GM18909 (cell line): ENCODE results near the gene RIPK1.
"Not testable (repeated sequence)": the region's sequence is repeated elsewhere in the genome, so short reads cannot be mapped to it uniquely, and the experiment has no call there.

Experiments
- ATAC-seq: cut with Tn5 transposase; IDR thresholded peaks from one replicate; pipeline ENCODE4 v1.9.1; 2021; ENCODE audit warnings: mild to moderate bottlenecking; ENCODE audit not compliant: unreplicated experiment, poor library complexity

Gene RIPK1

DNA sequence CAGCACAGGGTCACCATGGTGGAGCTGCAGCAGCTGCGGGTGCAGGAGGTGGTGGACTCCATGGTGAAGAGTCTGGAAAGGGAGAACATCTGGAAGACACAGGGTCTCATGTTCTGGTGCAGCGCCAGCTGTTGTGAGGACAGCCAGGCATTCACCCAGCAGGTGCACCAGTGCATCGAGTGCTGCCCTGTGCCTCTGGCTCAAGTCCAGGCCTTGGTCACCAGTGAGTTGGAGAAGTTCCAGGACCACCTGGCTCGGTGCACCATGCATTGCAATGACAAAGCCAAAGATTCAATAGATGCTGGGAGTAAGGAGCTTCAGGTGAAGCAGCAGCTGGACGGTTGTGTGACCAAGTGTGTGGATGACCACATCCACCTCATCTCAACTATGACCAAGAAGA lies 22.9 kb upstream of the RIPK1 start:
- no peak for ATAC-seq

DNA sequence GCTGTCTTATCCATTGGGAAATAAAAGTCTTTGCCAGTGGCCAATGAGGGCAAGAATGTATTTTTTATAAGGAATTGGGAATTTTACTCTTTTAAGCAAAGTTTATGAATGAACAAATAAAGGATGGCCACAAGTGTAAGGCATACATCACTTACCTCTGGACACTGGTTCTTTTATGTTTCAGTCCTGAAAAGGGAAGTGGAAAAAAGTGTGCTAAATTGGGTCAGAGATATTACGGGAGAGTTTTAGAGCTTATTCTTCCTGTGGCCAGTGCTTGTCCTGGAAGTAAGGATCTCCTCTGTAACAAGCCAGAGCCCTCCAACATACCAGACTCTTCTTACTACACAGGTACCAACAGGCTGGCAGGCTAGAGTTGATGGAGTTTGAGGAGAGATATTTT lies 22.5 kb upstream of the RIPK1 start:
- ATAC-seq: no peak

DNA sequence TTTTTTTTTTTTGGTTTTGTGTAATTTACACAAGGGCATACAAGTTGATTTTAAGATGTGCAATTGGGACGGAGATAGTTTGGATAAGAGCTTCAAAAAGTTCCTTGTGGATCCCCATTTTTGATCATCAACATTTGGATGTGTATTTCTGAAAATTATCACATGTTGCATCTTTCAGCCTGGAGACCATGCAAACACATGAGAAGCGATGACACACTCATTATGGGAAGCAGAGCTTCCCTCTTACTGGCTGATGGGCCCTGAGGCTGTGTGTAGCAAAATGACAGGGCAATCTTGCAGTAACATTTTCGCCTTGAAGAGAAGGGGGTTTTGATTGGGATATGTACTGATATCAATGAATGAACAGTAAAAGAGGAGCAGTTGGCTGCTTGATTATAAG lies 22.0 kb upstream of the RIPK1 start:
- no peak for ATAC-seq

DNA sequence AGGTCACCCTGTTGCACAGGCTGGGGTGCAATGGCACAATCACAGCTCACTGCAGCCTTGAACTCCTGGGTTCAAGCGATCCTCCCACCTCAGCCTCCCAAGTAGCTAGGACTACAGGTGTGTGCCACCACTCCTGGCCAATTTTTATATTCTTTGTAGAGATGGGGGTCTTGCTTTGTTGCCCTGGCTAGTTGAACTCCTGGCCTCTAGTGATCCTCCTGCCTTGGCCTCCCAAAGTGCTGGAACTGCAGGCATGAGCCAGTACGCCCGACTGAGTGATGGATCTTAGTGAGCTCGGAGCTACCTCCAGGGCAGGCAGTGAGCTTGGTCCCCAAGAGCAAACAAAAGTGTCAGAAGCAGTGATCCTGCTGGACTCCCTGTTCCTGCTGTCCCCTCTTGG lies 20.3 kb upstream of the RIPK1 start:
- ATAC-seq: not testable (repeated sequence)

DNA sequence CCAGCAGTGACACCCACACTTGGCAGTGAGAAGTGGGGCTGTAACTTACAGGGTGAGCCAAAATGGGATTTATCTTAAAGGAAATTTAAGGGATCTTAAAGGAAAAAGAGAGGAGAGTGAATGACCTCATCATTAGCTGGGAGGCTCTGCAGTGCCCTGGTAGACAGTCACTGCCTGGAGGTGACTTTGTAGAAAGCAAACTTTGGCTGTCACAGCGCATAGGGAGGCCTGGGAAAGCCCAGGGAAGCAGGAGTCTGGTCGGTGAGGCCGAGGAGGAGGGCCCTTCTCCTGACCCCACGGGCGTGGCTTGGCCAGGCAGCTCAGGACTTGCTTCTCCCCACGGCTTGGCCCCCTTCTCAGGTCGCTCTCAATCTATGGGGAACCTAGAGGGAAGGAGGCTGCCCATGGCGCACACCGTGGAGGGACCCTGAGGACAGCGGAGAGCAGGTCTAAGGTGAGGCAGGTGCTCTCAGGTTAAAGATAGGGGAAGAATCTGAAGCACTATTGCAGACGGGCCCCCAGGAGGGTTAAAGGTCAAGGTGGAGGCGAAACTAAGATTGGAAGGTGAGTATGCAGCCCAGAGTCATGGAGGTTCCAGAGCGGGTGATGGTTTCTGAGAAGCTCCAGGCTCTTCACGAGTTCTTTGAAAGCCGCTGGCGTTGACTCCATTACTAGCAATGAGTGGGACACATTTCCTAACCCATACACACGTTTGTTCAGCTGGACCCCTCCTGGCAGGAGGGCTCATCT lies 15.6 kb upstream of the RIPK1 start:
- no peak for ATAC-seq

DNA sequence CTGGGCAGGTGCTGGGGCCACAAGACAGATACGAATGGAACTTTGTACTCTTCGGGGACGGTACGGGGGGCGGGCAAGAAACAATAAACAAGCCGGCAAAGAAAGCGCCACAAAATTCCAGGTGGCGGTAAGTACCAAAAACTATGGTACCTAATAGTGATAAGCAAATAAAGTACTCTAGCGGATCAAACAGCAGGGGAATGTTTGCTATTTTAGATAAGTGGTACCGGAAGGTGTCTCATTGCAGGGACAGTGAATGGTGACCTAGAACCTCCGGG lies 15.1 kb upstream of the RIPK1 start:
- no peak for ATAC-seq

DNA sequence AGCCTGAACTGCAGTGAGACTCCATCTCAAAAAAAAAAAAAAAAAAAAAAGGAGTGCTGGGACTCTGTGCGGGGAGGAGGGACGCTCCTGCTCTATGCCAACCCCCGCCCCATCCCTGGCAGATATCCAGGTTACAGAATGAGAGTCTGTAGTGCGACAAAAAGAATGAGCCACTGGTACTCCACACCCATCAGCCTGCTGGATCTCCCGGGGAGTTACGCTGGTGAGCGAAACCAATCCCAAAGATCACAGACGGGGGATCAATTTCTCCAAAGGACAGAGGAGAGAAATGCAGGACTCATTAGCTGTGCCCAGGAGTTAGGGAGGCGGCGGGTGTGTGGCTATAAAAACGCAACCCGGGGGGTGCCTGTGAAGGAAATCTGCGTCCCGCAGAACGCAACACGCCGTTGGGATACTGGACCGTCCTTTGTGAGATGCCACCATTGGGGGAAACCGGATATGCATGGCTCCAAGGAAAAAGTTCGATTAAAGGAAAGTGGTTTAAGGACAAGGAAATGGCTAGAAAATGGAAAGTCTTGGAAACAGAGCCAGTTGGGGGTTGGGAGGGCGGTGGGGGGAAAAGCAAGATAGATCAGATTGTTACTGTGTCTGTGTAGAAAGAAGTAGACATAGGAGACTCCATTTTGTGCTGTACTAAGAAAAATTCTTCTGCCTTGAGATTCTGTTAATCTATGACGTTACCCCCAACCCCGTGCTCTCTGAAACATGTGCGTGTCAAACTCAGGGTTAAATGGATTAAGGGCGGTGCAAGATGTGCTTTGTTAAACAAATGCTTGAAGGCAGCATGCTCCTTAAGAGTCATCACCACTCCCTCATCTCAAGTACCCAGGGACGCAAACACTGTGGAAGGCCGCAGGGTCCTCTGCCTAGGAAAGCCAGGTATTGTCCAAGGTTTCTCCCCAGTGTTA lies 13.8 kb upstream of the RIPK1 start:
- not testable (repeated sequence) for ATAC-seq

DNA sequence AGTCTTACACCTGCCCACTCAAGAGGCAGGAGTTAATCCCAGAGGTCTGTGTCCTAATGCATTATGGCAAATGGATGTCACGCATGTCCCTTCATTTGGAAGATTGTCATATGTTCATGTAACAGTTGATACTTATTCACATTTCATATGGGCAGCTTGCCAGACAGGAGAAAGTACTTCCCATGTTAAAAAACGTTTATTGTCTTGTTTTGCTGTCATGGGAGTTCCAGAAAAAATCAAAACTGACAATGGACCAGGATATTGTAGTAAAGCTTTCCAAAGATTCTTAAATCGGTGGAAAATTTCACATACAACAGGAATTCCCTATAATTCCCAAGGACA lies 13.2 kb upstream of the RIPK1 start:
- not testable (repeated sequence) for ATAC-seq

DNA sequence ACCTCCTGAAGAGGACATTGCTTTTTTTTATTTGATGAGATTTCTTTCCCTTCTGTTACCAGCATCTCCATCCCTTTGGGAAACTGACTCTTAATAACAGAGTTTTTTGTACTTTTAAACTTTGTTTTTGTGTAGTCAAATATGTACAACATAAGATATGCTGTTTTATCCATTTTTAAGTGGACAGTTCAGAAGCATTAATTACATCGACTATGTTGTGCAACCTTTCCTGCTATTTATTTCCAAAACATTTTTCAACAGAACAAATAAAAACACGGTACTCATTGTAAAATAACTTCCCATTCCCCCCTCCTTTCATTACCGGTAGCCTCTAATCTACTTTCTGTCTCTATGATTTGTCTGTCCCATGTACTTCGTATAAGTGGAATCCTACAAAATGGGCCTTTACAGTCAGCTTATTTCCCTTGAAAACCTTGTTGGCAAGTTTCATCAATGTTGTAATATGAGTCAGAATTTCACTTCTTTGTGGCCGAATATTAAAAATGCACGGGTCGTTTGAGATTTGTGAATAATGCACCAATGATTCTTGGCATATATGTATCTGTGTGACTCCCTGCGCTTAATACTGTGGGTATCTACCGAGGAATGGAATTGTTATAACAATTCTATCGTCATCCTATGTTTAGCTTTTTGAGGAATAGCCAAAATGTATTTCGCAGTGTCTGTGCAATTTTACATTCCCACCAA lies 11.1 kb upstream of the RIPK1 start:
- no peak for ATAC-seq

DNA sequence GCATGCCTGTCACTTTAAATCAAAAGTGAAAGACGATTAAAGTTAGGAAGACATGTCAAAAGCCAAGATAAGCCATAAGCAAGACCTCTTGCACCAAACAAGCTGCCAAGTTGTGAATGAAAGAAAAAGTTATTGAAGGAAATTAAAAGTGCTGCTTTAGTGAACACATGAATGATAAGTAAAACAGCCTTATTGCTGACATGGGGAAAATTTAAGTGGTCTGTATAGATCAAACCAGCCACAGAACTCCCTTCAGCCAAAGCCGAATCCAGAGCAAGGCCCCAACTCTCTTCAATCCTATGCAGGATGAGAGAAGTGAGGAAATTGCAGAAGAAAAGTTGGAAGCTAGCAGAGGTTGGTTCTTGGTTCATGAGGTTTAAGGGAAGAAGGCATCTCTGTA lies 9.3 kb upstream of the RIPK1 start:
- no peak for ATAC-seq

DNA sequence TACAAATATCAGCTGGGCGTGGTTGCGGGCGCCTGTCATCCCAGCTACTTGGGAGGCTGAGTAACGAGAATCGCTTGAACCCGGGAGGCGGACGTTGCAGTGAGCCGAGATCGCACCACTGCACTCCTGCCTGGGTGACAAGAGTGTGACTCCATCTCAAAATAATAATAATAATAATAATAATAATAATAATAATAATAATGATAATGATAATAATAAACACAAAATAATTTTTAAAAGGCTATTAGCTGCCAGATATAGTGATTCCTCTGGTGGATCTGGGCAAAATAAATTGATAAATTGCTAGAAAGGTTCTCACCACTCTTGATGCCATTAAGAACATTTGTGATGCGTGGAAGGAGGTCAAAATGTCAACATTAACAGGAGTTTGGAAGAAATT lies 8.2 kb upstream of the RIPK1 start:
- not testable (repeated sequence) for ATAC-seq

DNA sequence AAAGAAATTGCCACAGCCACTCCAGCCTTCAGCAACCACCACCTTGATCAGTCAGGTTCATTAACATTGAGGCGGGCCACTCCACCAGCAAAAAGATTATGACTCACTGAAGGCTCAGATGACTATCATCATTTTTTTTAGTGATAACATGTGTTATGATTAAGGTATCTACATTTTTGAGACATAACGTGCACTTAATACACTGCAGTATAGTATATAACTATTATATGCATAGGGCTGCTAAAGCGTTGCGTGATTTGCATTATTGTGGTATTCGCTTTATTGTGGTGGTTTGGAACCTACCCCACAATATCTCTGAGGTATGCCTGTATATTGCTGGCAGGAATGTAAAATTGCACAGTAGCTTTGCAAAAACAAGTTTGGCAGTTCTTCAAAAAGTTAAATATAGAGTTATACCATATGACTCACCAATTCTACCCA lies 6.8 kb upstream of the RIPK1 start:
- ATAC-seq: no peak

DNA sequence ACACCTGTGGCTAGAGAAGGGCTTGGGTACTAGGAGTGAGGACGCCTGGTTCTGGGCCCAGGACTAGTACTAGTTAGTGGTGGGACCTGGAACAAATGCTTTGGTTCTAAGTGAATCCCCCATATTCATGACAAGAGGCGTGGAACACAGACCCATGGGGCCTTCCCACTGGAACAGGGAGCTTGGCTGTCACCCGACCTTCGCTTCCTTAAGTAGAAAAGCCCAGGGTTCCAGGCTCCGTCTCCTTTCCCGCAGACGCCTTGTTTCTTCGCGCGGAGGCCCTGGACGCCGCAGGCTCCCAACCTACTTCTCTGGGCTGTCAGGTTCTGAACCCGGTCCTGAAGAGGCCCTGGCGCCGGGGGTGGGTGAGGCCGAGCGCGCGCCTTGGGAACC lies 5.0 kb upstream of the RIPK1 start:
- ATAC-seq: not testable (repeated sequence)

DNA sequence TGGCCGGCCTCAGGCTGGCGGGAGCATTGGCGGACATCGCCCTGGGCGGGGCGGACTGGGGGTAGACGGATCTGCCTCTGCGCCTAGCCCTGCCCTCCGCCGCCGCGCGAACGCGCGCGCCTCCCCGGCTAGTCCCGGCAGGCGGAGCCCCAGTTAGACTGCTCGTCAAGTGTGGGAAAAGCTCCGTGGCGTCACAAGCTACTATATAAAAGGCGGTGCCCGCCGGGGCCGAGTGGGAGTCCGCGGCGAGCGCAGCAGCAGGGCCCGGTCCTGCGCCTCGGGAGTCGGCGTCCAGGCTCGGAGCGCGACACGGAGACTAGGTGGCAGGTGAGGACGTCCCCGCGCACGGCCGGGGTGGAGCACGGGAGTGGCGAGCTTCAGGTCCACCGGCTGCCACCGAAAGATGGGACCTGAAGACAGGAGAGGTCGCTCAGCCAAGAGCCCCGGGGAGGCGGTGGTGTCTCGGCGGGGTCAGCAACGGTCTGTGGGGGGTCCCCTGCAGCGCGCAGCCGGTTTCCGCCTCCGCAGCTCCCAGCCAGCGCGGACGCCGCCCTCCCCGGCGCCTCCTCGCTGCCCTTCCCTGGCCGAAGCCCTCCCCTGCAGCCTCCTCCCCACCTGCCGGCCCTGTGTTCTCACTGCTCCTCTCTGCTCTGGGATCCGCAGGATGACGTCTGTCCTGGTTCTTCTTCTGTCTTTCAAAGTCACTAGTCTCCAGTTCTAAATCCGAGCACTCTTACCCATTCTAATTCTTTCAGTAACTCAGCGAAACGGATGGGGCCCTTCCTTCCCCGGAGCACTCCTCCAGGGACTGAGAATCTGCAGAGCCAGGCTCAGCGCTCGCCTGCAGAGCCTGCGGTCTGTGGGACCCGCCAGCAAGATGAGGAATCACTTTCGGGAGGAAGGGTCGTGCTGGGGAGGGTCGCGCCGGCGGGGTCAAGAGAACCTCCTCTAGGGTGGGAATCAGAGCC lies 4.3 kb upstream of the RIPK1 start:
- peak; percentile 68 for ATAC-seq

DNA sequence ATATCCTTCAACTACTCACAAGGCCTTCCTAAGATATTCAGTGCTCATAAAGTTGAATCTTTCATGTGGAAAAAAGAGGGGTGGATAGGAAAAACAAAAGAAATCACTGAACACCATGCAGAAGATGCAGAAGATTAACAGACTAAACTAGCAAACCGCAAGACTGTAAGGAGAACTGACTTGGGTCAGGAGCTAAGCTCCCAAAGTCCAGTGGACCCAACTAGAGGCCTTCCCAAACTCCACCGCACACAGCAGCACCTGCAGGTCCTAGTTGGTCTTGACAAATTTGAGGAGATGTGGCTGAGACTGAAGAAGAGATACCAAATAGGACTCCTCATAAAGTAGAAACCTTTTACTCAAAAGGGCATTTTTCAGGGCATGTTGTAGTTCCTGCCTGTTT lies 3.3 kb downstream of the RIPK1 start:
- ATAC-seq: no peak

DNA sequence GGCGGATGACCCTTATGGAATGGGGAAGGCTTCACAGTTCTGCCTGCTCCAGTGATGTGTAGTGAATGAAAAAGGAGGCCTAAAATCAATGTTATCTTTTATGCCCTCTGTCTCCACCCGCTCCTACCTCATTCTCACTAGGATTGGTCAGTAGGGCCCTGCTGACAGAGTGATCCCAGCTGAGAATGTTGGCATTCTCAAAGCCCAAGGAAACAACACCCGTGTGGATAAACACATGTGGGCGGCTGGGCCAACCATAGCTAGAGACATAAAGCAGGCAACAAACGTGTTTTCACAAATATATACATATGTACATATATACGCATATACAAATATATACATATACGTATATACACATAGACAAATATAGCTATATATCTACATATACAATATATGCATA lies 4.5 kb downstream of the RIPK1 start:
- no peak for ATAC-seq

DNA sequence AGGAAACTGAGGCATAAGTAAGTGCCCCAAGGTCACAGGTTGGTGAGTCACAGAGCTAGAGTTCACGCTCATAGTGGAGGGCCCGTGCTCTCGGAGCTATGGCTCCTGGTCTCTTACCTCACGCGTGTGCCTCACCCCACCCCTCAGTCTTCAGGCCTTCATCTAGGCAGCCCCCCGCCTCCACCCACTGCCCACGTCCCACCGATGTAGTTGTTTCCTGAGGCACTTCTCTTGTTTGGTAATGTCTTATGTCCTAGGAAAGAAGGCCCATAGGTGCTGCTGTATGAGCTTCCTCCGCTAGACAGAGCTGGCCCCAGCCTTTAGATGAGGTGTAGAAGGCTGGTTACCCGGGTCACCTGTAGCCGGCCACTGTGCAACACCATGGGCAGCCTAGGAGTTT lies 5.1 kb downstream of the RIPK1 start:
- ATAC-seq: no peak

DNA sequence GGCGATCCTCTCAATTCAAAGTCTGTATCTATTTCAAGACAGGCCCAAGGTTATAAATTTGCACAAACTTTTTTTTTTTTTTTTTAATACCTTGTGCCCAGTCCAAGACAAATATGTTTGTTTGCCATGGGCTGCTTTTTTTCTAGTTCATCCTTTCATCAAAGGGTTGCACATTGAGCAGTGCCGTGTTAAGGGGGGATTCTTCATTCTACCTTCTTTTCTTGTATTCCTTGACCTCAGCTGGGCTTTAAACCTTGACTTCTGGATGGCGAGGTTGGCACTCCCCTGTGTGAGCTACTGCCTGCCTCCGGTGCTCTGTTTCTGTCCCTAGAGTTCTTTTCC lies 7.4 kb downstream of the RIPK1 start:
- no peak for ATAC-seq

DNA sequence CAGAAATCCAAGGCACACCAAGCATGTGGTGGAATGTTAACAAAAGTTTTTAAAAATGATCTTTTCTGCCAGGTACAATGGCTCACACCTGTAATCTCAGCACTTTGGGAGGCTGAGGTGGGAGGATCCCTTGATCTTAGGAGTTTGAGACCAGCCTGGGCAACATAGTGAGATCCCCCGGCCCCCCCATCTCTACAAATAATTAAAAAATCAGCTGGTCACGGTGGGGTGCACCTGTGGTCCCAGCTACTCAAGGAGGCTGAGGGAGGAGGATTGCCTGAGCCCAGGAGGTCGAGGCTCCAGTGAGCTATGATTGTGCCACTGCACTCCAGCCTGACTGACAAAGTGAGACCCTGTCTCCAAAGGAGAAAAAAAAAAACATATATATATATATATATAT lies 8.0 kb downstream of the RIPK1 start:
- no peak for ATAC-seq

DNA sequence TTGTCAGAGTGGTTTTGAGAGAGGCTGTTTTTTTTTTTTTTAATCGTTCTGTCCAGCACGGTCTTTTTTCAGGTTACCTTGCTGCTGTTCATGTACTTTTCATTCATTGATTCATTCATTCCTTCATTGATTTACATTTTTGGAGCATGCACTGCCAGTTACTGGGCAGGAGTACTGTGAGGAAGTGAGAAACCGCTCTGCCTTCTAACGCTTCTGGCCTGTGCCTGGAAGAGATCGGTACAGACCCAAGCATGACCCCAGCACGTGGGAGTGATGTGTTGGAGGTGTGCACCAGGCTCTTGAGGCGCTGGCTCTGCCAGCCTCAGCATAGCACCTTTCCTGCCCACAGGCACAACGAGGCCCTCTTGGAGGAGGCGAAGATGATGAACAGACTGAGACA lies 9.1 kb downstream of the RIPK1 start:
- ATAC-seq: no peak
